ENCODE data around the gene CBY2.

CBY2 gene

DNA sequence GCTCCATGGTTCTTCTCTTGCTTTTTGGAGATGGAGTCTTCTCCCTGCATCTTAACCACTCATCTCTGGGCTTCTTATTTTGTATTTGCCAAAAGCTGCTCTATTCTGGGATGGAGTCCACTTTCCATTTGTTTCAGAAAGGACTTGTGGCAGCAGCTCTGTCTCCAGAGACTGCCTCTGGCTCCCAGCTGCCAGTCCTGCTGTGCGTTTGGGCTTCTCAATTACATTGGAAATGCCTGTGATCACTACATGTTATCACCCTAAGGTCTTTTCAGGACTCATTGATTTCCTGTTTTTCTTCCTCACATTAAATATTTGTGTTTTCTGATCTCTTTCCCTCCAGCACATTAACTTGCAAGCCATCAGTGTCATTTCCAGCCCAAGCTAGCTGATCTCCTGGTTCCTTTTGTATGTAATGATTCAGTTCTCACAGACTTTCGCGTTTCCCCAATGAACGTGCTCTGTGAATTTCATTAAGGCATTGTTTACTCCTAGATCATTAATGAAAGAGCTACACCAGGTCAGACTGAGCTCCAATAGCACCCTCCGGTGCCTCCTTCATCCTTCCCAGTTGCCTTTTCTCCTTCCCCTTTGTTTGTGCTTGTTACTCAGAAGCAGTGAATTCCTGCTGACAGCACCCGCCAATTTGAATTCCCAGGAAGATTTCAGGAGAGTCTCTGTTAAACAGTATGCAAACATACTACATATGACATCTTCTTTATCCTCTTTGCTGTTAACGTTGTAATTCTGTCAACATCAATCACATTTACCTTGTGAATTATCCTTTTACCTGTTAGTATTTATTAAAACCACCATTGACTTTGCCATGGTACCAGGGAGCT lies 3.0 kb downstream of the CBY2 start:
- no peak overlapping the region for H3K9ac ChIP-seq (ENCODE audit: low read length)
- no peaks in the 10 kb centered on the region for H3K4me1 ChIP-seq (ENCODE audit: control insufficient read depth, insufficient read depth, low read length)
- H3K4me3 ChIP-seq (ENCODE audit: low read length) = no peak overlapping the region
- no peak overlapping the region for H3K27ac ChIP-seq (ENCODE audit: low read depth, low read length)
- H3K27me3 ChIP-seq (ENCODE audit: control insufficient read depth, insufficient read depth, low read length) = no peaks in the 10 kb centered on the region
- no peaks in the 10 kb centered on the region for H3K36me3 ChIP-seq (ENCODE audit: control insufficient read depth, insufficient read depth, low read length)

DNA sequence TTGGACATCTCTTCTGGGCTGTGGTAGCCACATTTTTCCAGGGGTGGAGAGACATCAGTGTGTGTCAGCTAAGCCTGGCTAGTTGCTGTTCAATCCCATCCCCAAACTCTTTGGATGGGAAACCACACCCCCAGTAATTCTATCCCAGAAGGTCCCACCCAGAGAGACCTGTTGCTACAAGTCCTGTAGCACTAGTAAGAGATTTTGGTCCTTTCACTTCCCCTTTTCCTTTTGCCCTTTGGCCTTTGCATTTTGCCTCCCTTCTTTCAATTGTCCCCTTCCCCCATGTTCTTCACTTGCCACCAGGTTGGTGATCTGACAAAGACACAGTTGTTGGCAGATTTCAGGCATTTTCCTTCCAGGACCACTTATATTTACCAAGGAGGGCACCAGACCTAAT lies 3.8 kb downstream of the CBY2 start:
- Histone ChIP-seq H3K36me3 (ENCODE audit: control insufficient read depth, insufficient read depth, low read length) (no peaks in the 10 kb centered on the region), H3K4me3 (ENCODE audit: low read length) (no peak overlapping the region), H3K27ac (ENCODE audit: low read depth, low read length) (no peak overlapping the region), H3K27me3 (ENCODE audit: control insufficient read depth, insufficient read depth, low read length) (no peaks in the 10 kb centered on the region), H3K4me1 (ENCODE audit: control insufficient read depth, insufficient read depth, low read length) (no peaks in the 10 kb centered on the region), H3K9ac (ENCODE audit: low read length) (no peak overlapping the region)

- H3K36me3 ChIP-seq (ENCODE audit: control insufficient read depth, insufficient read depth, low read length) = no peaks in the 10 kb centered on the region
- no peak overlapping the region for H3K4me3 ChIP-seq (ENCODE audit: low read length)
- H3K27ac ChIP-seq (ENCODE audit: low read depth, low read length) = no peak overlapping the region
Observed at GRCh38 chr13:45707516-45708100, 5.5 kb downstream of the CBY2 start.

GRCh38 chr13:45711951-45712350 lies 9.8 kb downstream of the CBY2 start:
- Histone ChIP-seq H3K27ac (ENCODE audit: low read depth, low read length) (no peak overlapping the region), H3K36me3 (ENCODE audit: control insufficient read depth, insufficient read depth, low read length) (no peaks in the 10 kb centered on the region), H3K4me3 (ENCODE audit: low read length) (no peak overlapping the region), H3K4me1 (ENCODE audit: control insufficient read depth, insufficient read depth, low read length) (no peaks in the 10 kb centered on the region), H3K9ac (ENCODE audit: low read length) (no peak overlapping the region), H3K27me3 (ENCODE audit: control insufficient read depth, insufficient read depth, low read length) (no peaks in the 10 kb centered on the region)

More at GRCh38 chr13:45707516-45708100, 5.5 kb downstream of the CBY2 start:
- no peaks in the 10 kb centered on the region for H3K27me3 ChIP-seq (ENCODE audit: control insufficient read depth, insufficient read depth, low read length)
- H3K9ac ChIP-seq (ENCODE audit: low read length) = no peak overlapping the region
- no peaks in the 10 kb centered on the region for H3K4me1 ChIP-seq (ENCODE audit: control insufficient read depth, insufficient read depth, low read length)

DNA sequence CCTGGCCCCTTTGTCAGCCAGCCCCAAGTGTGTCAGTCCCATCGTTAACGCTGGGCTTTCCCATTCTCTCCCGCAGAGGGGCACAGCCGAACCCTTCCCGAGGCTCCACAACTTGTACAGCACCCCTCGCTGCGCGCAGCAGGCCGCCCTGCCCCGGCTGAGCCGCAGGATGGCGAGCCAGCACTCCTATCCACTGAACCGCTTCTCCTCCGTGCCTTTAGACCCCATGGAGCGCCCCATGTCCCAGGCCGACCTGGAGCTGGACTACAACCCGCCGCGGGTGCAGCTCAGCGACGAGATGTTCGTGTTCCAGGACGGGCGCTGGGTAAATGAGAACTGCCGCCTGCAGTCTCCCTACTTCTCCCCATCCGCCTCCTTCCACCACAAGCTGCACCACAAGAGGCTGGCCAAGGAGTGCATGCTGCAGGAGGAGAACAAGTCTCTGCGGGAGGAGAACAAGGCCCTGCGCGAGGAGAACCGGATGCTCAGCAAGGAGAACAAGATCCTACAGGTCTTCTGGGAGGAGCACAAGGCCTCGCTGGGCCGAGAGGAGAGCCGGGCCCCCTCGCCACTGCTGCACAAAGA lies 11.1 kb downstream of the CBY2 start:
- no peaks in the 10 kb centered on the region for H3K4me1 ChIP-seq (ENCODE audit: control insufficient read depth, insufficient read depth, low read length)
- H3K9ac ChIP-seq (ENCODE audit: low read length) = no peak overlapping the region
- H3K27ac ChIP-seq (ENCODE audit: low read depth, low read length) = no peak overlapping the region
- H3K27me3 ChIP-seq (ENCODE audit: control insufficient read depth, insufficient read depth, low read length) = no peaks in the 10 kb centered on the region
- H3K4me3 ChIP-seq (ENCODE audit: low read length) = no peak overlapping the region
- no peaks in the 10 kb centered on the region for H3K36me3 ChIP-seq (ENCODE audit: control insufficient read depth, insufficient read depth, low read length)

DNA sequence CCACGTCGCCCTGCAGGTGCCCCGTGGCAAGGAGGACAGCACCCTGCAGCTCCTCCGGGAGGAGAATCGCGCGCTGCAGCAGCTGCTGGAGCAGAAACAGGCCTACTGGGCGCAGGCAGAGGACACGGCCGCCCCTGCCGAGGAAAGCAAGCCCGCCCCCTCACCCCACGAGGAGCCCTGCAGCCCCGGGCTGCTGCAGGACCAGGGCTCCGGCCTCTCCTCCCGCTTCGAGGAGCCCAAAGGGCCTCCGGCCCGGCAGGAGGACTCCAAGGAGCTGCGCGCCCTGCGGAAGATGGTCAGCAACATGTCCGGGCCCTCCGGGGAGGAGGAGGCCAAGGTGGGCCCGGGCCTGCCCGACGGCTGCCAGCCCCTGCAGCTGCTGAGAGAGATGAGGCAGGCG lies 11.6 kb downstream of the CBY2 start:
- Histone ChIP-seq H3K27ac (ENCODE audit: low read depth, low read length) (no peak overlapping the region), H3K36me3 (ENCODE audit: control insufficient read depth, insufficient read depth, low read length) (no peaks in the 10 kb centered on the region), H3K9ac (ENCODE audit: low read length) (no peak overlapping the region), H3K27me3 (ENCODE audit: control insufficient read depth, insufficient read depth, low read length) (no peaks in the 10 kb centered on the region), H3K4me3 (ENCODE audit: low read length) (no peak overlapping the region), H3K4me1 (ENCODE audit: control insufficient read depth, insufficient read depth, low read length) (no peaks in the 10 kb centered on the region)

- Histone ChIP-seq H3K27ac (ENCODE audit: low read depth, low read length) (no peak overlapping the region), H3K4me3 (ENCODE audit: low read length) (no peak overlapping the region), H3K9ac (ENCODE audit: low read length) (no peak overlapping the region), H3K36me3 (ENCODE audit: control insufficient read depth, insufficient read depth, low read length) (no peaks in the 10 kb centered on the region), H3K4me1 (ENCODE audit: control insufficient read depth, insufficient read depth, low read length) (no peaks in the 10 kb centered on the region), H3K27me3 (ENCODE audit: control insufficient read depth, insufficient read depth, low read length) (no peaks in the 10 kb centered on the region)
Observed at GRCh38 chr13:45714170-45714569, 12.1 kb downstream of the CBY2 start.

DNA sequence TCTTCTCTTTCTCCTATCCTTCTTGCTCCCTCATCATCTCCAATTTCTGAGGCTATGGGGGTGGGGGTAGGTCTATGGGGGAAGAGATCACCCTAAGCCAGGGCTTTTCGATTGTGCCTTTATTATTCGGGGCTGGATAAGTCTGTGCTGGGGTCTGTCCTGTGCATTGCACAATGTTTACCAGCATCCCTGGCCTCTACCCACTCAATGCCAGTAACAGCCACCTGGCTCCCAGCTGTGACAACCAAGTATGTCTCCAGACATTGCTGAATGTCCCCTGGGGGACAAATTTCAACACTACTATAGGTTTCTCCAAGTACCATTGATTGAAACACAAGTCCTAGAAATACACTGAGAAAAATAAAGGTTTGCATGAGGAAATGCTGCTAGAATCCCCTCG lies 13.2 kb downstream of the CBY2 start:
- no peak overlapping the region for H3K9ac ChIP-seq (ENCODE audit: low read length)
- H3K27ac ChIP-seq (ENCODE audit: low read depth, low read length) = no peak overlapping the region
- no peaks in the 10 kb centered on the region for H3K27me3 ChIP-seq (ENCODE audit: control insufficient read depth, insufficient read depth, low read length)

GRCh38 chr13:45717349-45717748 lies 15.2 kb downstream of the CBY2 start:
- H3K9ac ChIP-seq (ENCODE audit: low read length) = no peak overlapping the region

More for the DNA sequence above, 13.2 kb downstream of the CBY2 start:
- Histone ChIP-seq H3K4me3 (ENCODE audit: low read length) (no peak overlapping the region), H3K36me3 (ENCODE audit: control insufficient read depth, insufficient read depth, low read length) (no peaks in the 10 kb centered on the region), H3K4me1 (ENCODE audit: control insufficient read depth, insufficient read depth, low read length) (no peaks in the 10 kb centered on the region)

DNA sequence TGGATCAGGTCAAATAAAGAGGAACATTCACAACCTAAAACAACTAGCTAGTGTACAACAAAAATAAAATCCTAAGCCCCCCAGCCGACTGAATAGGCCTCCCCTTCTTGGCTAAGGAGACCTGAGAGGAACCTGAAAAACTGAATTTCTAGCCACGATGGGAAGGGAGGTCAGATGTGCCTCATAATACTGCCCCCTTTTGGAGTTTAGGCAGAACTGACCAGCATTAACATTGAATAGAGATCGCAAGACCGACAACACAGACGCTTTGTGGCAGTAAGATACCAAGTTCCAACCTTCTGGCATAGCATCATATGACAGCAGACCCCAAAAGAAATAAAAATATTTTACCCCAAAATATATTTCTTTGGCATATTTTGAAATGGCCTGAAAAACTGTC lies 15.9 kb downstream of the CBY2 start:
- H3K27ac ChIP-seq (ENCODE audit: low read depth, low read length) = no peak overlapping the region

More at GRCh38 chr13:45717349-45717748, 15.2 kb downstream of the CBY2 start:
- Histone ChIP-seq H3K4me1 (ENCODE audit: control insufficient read depth, insufficient read depth, low read length) (no peaks in the 10 kb centered on the region), H3K27ac (ENCODE audit: low read depth, low read length) (no peak overlapping the region), H3K4me3 (ENCODE audit: low read length) (no peak overlapping the region), H3K36me3 (ENCODE audit: control insufficient read depth, insufficient read depth, low read length) (no peaks in the 10 kb centered on the region), H3K27me3 (ENCODE audit: control insufficient read depth, insufficient read depth, low read length) (no peaks in the 10 kb centered on the region)

GRCh38 chr13:45718992-45719391 lies 16.9 kb downstream of the CBY2 start:
- Histone ChIP-seq H3K4me1 (ENCODE audit: control insufficient read depth, insufficient read depth, low read length) (no peaks in the 10 kb centered on the region), H3K36me3 (ENCODE audit: control insufficient read depth, insufficient read depth, low read length) (no peaks in the 10 kb centered on the region), H3K27ac (ENCODE audit: low read depth, low read length) (no peak overlapping the region), H3K4me3 (ENCODE audit: low read length) (no peak overlapping the region), H3K9ac (ENCODE audit: low read length) (no peak overlapping the region), H3K27me3 (ENCODE audit: control insufficient read depth, insufficient read depth, low read length) (no peaks in the 10 kb centered on the region)

More for the DNA sequence above, 15.9 kb downstream of the CBY2 start:
- no peak overlapping the region for H3K9ac ChIP-seq (ENCODE audit: low read length)
- no peaks in the 10 kb centered on the region for H3K36me3 ChIP-seq (ENCODE audit: control insufficient read depth, insufficient read depth, low read length)
- no peak overlapping the region for H3K4me3 ChIP-seq (ENCODE audit: low read length)
- no peaks in the 10 kb centered on the region for H3K27me3 ChIP-seq (ENCODE audit: control insufficient read depth, insufficient read depth, low read length)
- H3K4me1 ChIP-seq (ENCODE audit: control insufficient read depth, insufficient read depth, low read length) = no peaks in the 10 kb centered on the region

GRCh38 chr13:45721203-45721731 lies 19.1 kb downstream of the CBY2 start:
- H3K36me3 ChIP-seq (ENCODE audit: control insufficient read depth, insufficient read depth, low read length) = no peaks in the 10 kb centered on the region
- no peaks in the 10 kb centered on the region for H3K27me3 ChIP-seq (ENCODE audit: control insufficient read depth, insufficient read depth, low read length)
- H3K4me1 ChIP-seq (ENCODE audit: control insufficient read depth, insufficient read depth, low read length) = no peaks in the 10 kb centered on the region
- no peak overlapping the region for H3K27ac ChIP-seq (ENCODE audit: low read depth, low read length)
- H3K9ac ChIP-seq (ENCODE audit: low read length) = no peak overlapping the region
- no peak overlapping the region for H3K4me3 ChIP-seq (ENCODE audit: low read length)

All from rectal smooth muscle tissue (tissue), 1 donor.